GM19025 (cell line): ENCODE measurements around the gene DNAL4.

Experiments
- ATAC-seq: cut with Tn5 transposase; IDR thresholded peaks from one replicate; pipeline ENCODE4 v1.9.1; 2021; ENCODE audit warnings: mild to moderate bottlenecking, low read depth, moderate library complexity; ENCODE audit not compliant: unreplicated experiment

The DNAL4 gene

DNA sequence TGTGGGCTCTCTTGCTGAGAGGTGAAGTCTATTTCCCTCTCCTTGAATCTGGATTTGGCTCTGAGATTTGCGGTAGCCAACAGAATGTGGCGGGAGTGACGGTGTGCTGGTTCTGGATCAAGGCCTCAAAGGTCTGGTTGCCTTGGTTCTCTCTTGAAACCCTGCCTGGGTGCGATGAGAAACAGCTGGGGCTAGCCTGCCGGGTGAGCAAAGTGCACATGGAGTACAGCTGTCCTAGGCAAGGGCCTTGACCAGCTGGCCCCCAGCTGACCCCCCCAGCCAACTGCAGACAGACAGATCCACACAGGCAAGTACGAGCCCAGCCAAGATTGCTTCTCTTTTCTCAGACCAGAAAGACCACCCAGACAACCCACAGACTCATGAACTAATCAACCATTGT, 49.0 kb downstream of the DNAL4 start:
- no peak for ATAC-seq

DNA sequence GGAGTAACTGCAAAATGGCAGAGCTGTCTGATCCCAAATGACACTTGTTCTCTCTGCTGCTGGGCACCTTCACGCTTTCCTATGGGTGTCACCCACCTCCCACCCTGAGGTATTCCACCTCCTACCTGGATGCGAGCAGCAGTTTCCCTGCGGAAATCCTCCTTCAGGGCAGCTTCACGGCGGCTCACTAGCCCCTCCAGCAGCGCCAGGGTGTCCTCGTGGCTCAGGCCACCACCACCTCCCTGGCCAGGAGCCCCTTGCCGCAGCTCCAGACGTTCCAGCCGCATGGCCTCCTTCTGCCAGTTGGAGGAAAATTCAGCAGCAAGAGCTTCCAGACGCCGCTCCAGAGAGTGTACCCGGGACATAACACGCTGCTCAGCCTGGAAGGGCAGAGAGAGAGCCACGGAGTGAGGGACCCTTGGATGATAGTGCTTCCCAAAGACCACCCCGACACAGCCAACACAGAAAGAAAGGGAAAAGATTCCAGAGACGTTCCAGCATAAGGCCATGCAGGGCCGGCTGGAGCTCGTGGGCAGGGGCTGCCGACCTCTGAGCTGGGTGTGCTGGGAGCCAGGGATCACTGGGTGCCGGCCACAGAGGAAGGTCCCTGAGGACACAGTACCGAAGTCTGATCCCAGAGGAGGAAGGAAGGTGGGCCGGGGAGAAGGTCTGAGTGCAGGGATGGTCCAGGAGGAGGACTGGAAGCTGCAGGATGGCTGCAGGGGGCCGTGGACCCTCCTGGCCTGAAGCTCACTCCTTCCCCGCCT, 51.6 kb downstream of the DNAL4 start:
- ATAC-seq = no peak

DNA sequence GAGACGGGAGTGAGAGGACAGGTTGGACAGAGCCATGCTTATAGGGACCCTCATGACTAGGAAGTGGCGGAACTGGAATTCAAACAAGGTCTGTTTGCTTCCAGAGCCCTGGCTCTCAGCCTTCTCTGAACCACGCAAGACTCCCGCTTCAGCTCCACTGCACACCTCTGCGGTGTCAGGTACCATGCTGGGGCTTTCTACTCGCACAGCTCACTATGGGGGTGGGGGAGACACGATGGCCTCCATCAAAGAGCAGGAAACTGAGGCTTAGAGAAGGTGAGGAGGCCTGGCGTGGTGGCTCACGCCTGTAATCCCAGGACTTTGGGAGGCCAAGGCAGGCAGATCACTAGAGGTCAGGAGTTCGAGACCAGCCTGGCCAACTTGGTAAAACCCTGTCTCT, 52.4 kb downstream of the DNAL4 start:
- ATAC-seq = no peak

DNA sequence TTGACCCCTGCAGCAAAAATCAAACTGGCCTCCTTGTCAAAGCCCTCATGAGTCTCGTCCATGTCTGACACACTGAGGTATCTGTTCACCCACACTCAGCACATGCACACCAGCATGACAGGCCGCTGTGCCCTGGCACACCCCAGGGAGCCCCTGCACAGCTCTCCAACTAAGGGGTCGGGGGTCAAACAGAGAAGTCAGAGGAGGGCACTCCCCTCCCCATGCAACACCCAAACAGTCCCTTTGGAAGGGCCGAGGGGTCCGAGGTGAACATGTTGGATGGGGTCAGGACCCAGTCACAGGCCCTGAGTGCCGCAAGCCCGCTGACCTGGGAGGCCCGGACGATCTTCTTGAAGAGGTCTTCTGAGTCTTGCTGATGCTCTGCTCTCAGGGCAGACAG, 52.8 kb downstream of the DNAL4 start:
- ATAC-seq = no peak

DNA sequence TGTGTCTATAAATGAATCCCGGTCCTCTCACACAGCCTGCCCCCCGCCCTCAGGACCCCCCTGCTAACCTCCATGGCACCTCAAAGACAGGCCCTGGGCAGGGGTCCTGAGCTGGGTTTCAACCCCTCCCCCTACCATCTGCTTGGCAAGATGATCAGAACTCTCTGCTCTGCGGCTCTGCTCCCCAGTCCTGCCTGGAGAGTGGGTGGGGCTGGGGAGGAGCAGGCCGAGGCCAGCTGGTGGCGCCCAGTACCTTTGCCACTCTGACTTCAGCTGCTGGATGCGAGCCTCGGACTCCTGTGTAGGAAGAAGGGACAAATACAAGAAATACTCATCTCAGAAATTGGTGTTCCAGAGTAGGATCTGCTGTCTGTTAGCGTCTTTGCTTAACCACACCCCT, 53.2 kb downstream of the DNAL4 start:
- no peak for ATAC-seq

DNA sequence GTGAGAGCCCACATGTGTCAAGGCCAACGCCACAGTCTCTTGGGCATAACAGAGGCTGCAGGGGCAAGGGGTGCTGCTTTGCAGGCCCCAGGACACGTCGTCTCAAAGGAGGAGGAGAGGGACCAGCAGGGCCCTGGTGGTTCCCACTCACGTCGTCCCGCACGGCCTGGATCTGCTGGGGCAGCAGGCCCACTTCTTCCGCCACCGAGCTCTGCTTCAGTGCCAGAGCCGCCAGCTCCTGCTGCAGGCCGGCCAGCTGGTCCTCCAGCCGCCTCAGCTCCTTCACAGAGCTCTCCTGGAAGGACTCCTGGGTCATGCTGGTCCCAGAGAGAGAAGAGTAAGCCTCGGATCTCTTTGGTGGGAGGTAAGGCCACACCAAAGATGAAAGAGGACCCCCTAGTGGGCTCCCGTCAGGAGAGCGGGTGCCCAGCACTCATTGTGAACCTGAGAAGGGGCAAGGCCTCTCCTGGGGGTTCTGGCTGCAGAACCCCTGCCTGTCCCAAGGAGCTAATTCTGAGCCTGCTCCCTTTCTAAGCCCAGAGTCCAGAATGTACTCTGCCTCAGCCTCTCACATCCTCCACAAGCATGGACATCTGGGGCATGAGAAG, 53.7 kb downstream of the DNAL4 start:
- ATAC-seq = no peak

DNA sequence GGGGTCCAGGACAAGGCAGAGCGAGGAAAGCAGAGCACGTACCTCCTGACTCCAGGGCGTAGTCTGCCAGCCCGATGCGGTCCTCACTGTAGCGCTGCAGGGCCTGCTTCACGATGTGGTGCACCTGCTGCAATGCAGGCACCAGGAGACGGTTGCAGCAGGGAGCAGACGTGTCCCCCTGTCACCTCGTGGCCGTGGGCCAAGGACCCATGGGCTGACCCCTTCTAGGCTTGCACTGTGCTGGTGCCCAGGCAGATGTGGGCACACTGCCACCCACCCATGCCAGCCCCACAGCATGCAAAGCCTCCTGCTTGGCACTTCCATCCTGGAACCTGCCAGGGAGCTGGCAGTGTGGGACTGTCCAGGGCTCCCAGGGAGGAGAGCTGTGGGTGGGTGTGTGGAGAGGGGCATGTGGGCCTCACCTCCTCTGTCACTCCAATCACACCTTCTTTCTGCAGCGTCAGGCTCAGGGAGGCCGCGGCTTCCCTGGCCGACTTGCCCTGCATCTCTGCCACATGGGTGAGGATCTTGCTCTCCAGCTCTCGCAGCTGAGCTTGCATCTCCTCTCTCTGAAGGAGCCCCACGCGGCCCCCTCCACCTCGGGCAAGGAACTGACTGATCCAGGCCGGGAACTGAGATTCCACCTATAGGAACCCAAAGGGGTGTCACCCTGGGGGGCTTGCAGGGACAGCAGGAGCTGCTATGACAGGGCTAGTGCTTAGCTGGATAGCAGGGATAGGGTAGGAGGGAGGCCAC, 54.5 kb downstream of the DNAL4 start:
- no peak for ATAC-seq

DNA sequence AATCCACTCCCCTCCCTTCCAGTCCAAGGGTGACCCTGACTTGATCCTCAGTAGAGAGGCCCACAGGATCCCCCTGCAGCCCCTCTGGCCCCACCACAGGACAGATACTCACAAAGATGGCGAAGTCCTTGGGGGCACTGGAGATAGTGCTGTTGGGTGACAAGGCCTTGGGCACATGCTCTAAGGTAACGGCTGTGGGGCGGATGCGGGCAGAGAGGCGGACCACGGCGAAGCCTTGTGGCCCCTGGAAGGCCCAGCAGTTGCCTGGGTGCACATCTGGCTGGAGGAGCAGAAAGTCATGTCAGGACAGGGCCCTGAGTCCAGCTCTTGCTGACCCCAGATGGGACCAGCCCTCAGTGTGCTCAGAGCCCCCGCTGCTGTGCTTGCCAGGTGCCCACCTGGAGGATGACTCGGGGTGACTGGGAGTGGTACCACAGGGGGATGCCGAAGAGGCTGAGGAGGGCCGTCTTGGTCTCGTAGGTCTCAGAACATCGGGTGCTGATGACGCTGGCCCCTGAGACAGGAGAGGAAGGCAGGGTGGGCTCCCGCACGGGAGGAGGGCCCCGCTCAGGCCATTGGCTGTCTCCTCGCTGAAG, 55.4 kb downstream of the DNAL4 start:
- ATAC-seq = no peak

DNA sequence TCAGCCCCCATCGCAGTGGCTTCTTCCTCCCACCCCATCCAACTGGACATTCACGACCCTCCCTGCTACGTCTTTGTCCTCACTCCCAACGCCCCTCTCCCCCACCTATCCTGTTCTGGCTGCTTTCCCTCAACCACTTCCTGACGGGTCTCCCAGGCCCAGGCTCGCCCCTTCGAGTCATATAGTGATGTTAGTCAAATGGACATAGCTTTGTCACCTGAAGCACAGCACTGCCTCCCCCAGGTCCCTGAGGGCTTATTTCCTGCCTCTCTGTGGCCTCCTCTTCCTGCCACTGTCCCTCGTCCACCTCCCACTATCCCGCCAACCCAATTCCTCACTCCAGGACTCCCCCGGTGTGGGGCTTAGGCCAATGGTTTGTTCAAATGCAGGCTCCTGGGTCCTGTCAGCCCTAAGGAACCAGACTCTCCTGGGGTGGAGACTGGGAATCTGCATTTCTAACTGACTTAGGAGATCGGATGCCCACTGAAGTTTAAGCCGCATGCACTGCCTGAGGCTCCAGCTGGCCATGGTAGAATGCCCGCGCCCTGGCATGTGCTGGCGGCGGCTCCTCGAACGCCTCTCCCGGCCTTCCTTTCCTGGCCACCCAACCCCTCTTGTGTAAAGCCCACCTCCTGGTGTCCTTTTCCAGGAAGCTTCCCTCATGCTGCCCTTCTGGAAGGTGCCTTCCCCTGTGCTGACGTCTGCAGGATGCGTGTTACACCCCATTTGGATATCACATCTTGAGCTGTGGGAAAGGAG, 56.5 kb downstream of the DNAL4 start:
- ATAC-seq = no peak

DNA sequence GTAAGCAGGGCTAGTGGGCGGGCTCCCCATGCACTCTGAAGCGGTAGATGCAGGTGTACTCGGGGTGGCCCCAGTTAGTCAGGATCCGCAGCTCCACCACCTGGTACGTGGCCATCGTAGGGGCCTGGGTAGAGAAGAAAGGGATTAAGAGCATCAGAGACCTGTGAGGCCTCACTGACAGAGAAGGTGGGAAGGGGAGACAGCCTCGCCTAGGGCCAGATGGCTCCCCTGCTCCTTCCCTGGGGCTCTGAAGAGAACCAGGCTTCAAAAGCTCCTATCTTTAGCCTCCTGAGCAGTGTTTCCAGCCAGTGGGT, 57.7 kb downstream of the DNAL4 start:
- no peak for ATAC-seq

DNA sequence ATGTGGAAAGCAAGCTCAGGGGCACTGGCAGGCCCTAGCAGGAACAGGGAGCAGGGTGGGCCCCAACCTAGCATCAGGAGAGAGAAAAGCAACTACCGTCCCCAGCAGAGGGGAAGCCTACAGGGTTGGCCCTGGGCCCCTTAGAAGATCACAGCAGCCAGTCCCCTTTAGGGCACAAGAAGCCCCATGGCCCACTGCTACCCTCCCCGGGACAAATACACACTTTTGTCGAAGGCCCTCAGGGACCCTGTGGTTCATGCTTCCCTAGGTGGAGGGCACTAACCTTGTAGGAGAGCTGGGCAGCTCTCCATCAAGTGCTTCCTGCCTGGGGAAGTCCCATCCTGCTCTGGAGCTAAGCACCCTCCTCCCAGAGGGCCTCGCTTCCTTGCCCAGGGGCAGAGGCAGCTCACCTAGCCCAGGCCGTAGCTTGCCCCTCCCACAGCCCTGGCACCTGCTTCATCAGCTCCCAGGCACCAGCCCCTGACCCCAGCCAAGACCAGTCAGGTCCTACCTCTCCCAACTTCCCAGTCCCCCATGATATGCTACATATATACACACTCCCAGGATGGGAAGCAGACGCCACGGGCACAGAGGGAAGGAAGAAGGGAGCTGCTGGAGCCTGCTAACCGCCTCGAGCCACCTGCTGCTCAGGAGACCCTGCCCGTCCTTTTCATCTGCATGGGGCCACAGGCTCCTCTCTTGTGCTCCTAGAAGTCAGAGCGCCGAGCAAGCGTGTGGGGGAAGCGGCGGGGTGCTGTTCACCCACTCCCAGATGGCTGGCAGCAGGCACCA, 58.3 kb downstream of the DNAL4 start:
- no peak for ATAC-seq

DNA sequence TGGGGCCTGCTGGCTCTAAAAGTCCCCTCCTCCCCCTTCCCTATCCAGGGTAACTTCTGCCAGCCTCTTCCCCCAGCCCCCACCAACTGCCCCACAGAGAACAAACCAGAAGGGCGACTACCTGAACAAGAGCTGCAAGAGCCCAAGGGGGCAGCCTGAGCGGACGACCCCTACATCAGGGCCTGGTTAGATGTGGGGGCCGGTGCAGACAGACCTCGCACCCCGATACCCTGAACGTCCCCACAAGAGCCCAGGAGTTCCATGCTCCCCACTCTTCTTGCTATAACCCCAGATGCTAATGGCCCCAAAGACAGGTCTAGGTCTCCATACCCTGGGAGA, 58.8 kb downstream of the DNAL4 start:
- ATAC-seq = no peak

DNA sequence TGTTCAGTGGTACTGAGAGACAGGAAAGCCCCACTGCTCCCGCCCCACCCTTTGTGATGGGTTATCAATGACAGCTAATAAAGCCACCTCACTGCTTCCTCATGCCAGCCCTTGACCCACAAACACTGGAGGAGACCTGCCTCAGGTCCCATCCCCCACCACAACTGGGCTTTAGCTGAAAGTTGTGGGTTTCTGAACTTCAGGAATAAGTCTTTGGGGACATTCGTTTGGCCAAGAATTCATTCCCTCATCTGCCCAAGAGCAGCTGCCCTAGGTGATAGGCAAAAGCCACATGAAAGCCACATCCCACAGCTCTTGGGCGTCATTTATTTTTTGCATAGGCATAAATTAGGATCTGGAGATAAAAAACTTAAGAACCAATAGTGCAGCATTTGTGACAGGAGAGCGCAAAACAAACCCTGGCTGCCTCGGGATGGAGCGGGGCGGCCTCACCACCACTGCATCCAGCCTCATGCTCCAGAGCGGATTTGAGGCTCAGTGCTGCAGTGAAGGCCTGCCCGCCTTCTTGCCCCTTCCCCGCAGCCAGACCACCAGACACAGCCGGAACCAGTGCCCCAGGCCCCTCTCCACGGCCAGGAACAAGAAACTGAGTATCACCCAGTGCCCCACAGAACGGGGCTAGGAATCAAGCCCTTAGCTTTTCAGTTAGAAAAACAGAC, 59.4 kb downstream of the DNAL4 start:
- ATAC-seq = no peak

DNA sequence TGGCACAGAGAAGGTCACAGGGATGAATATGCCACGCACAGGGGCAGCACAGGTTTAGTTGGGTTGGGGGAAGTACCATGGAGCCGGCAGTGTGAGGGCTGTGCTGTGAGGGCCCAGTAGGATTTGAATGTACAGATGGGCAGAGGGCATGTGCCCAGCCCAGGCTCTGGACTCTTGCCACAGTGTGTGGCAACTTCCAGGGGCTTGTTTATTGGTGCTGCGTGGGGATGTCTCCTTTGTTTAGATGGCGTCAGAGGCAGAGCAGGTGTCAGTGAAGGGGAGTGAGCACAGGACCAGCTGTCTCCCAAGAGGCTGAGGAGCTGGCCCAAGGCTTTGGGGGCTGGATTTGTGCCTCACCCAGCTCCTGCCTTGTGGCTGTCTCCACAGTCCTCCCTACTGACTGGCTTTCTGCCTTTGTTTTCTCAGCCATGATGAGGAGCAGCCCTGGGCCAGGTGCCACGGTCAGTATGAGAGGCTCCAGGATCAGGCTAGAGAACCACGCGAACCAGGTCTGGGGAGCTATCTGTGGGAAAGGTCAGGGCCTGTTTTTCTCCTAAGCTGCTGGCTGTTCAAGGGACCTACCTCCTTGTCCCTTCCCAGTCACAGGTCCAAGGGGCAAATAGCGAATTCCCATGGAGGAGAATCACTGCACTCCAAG, 60.1 kb downstream of the DNAL4 start:
- no peak for ATAC-seq

DNA sequence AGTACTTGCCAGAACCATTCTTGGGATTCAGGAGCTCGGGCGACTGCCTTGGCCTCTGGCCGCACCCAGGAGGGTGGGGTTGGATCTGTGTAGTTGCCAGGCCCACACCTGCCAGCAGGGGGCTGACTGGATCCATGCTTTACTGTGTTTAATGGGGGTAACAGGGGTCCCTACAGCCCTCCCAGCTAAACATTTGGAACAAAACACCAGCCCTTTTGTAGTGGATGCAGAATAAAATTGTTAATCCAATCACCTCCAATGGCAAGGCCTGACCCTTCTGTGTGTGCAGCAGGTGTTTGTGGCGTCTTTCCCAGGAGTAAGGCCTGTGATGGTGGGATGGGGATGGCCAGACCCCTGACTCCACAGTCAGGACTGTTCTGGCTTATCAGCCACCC, 60.6 kb downstream of the DNAL4 start:
- no peak for ATAC-seq

DNA sequence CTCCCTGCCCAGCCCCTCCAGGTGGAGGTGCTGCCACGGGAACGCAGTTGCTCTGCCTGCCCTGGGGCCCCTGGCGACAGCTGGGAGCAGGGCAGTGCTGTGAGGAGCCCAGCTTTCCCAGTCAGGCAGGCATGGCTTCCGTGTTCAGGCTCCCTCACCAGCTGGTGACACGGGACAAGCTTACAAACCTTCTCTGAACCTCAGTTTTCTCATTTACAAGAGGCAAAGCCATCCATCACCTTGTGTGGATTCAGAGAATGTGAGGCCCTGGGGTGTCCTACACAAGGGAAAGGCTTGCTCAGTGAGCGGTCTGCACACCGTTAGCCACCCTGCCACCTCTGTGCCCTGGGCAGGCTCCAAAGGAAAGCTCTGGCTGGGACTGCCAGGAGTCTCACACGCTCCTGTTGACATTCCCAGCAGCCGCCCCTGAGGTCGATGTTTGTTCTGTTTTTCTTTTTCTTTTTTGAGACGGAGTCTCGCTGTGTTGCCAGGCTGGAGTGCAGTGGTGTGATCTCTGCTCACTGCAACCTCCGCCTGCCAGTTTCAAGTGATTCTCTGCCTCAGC, 61.6 kb downstream of the DNAL4 start:
- no peak for ATAC-seq

DNA sequence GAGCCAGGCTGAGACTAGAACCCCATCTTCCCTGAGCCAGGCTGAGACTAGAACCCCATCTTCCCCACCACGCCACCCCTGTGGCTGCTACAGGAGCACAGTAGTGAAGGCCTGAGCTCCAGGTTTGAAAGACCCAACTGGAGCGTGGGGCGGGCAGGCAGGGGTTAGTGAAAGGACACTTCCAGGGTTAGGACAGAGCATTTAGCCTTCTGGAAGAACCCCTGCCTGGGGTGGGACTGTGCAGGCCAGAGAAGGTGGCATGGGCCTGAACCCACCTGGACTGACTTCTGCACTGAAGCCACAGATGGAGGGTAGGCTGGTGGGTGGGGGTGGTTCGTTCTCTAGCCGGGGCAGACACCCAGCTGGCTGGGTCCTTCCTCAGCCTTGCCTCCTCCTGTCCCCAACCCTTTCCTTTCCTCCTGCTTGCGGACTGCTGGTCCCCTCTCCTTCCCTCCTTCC, 62.2 kb downstream of the DNAL4 start:
- ATAC-seq = no peak

DNA sequence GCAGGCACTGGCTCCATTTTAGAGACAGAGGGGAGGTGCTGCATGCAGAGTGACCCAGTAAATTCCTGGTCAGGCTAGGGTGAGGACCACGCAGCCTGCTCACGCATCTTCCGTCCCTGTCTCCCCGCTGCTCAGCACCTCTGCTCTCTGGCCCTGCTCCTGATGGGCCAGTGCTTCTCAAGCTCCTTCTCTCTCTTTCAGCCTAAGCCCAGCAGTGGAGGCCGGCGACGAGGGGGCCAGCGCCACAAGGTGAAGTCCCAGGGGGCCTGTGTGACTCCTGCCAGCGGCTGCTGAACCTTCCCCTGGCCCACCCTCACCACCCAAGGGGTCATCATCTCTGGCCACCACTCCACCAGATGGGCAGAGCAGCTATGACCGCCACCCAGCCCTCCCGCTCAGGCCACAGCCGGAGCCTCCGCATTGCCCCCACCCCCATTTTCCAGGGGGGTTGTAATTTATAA, 63.5 kb downstream of the DNAL4 start:
- no peak for ATAC-seq

DNA sequence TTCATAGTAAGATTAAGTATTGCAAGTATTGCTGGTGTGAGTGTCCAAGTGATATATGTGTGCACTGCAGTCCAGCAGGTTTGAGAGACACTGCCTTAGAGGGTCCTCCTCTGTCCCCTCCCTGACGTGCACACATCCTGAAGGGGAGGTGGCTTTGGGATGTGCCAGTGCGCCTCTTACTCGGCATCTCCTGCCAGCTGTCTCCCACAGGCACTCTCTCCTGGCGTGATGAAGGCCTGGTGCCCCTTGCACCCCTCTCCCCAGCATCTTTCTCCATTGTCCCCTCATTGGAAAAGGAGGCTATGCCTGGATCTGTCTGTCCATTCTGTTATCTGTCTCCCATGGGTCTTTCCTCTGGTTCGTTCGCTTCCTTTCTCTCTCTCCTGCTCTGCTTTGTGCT, 64.0 kb downstream of the DNAL4 start:
- no peak for ATAC-seq
